ENCODE data around the gene NMT1.

The NMT1 gene

DNA sequence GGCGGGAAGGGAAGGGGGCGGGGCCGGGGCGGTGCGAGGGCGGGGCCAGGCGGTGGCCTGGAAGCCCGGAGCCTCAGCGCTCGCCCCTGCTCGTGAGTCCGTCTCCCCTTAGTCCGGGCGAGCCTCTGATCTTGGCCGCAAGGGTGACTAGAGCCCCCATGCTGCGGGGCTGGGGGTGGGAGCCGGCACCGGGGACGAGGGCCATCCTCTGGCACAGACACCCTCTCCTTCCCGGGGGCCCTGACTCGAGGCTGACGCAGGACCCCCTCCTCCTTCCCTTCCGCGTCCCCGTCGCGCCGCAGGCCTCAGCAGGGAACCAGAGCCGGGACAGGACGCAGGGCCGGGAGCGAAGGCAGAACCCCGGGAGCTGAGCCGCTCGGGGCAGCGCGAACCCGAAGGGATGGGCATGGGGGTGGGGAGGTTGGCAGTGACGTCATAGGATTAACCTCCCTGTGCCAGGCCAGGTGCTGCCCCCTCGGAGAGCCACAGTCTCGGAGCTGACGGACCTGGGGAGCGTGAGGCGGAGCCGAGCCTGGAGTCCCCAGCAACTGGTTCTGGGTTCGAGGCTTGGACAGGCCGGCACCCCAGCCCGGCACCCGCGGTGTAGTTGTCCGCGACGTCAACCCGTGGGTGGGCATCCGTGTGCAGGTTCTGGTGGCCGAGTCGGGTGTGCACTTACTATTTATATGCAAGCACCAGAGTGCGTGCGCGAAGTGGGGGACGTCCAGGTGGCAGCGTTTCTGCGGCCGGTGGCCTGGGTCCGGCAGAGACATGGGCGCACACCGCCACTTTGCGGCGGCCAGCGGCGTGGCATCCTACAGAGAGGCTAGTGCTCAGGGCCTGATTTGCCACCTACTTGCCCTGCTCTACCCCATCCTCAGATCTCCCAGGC lies 71.7 kb downstream of the NMT1 start:
- TF ChIP-seq, protein P1, sequence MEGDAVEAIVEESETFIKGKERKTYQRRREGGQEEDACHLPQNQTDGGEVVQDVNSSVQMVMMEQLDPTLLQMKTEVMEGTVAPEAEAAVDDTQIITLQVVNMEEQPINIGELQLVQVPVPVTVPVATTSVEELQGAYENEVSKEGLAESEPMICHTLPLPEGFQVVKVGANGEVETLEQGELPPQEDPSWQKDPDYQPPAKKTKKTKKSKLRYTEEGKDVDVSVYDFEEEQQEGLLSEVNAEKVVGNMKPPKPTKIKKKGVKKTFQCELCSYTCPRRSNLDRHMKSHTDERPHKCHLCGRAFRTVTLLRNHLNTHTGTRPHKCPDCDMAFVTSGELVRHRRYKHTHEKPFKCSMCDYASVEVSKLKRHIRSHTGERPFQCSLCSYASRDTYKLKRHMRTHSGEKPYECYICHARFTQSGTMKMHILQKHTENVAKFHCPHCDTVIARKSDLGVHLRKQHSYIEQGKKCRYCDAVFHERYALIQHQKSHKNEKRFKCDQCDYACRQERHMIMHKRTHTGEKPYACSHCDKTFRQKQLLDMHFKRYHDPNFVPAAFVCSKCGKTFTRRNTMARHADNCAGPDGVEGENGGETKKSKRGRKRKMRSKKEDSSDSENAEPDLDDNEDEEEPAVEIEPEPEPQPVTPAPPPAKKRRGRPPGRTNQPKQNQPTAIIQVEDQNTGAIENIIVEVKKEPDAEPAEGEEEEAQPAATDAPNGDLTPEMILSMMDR (IDR thresholded peaks at IDR 0.05; ENCODE audit: low read depth, low read length, poor library complexity, severe bottlenecking), result peak; percentile 81
- TF ChIP-seq EZH2phosphoT487 (IDR thresholded peaks at IDR 0.05; ENCODE audit: borderline replicate concordance, low read length), result no peak

DNA sequence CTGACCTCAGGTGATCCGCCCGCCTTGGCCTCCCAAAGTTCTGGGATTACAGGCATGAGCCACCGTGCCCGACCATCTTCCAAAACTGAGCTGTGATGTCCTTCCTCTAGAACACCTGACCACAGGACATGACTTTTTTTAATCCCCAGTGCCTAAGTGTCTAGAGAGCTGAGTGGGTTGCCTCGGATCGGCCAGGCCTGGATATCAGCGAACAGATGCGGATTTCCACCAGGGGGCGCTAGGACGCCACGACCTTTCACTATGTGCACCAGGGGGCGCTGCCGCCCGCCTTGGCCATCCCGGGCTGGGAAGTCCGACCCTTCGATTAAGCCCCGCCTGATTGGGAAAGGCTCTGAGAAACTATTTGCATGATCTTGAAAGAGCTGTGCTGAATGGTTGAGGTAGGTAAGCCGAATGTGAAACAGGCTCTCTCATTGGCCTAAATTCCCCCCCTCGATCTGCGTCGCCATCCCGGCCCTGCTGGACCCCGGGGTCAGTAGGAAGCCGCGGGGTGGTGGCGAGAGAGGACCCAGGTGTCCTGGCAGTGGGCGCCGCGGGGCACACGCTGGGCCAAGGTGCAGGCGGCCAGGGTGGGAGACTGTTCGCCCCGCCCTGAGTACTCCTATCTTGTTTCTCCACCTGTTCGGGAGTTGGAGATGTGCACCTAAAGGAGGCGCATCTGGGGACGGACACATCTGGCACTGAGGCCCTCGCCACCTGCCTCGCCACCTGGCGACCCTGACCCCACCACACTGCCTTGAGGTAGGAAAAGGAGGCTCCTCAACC lies 74.3 kb downstream of the NMT1 start, which contains the start of gene ACBD4:
ACBD4 (plus strand) TSS at position 496 of the 786 bp plus-strand sequence. CDS start 458 bp downstream, outside the sequence.
- Histone ChIP-seq H3K36me3 (ENCODE audit: control insufficient read depth, low read length) (no peaks in the 10 kb centered on the region), H3K4me3 (ENCODE audit: low read length) (peak within 1 kb of the TSS; percentile 84), H4K20me1 (ENCODE audit: control insufficient read depth, insufficient read depth, low read depth, low read length) (0 out of 2 replicates have a peak, but pooled peaks cover 4% of the 10 kb centered on the region), H3K4me2 (ENCODE audit: low read length) (peak within 1 kb of the TSS; percentile 91), H3K4me1 (ENCODE audit: control insufficient read depth, low read length) (peaks cover 22% of the 10 kb centered on the region), H3K27me3 (ENCODE audit: control insufficient read depth, low read length) (peaks cover 11% of the 10 kb centered on the region), H3K27ac (ENCODE audit: low read depth, low read length) (no peak within 1 kb of the TSS), H3F3A (ENCODE audit: control insufficient read depth, insufficient read depth) (peaks cover 4% of the 10 kb centered on the region; the same call in 1 of the 2 replicates), H3K9me3 (ENCODE audit: control insufficient read depth, insufficient read depth, low read length) (no peaks in the 10 kb centered on the region), H3K79me2 (ENCODE audit: control insufficient read depth, low read length) (no peaks in the 10 kb centered on the region), H3K9me2 (replicated peaks; ENCODE audit: control insufficient read depth, low read length) (no peaks in the 10 kb centered on the region)
- TF ChIP-seq, protein P1 (IDR thresholded peaks at IDR 0.05; ENCODE audit: low read depth, low read length, poor library complexity, severe bottlenecking), result peak; percentile 100
- TF ChIP-seq EZH2phosphoT487 (IDR thresholded peaks at IDR 0.05; ENCODE audit: borderline replicate concordance, low read length), result no peak

More for the DNA sequence above, 71.7 kb downstream of the NMT1 start:
- H3K27me3 ChIP-seq (ENCODE audit: control insufficient read depth, low read length), result peaks cover 16% of the 10 kb centered on the region
- H3K4me1 ChIP-seq (ENCODE audit: control insufficient read depth, low read length), result peaks cover 22% of the 10 kb centered on the region
- H3K4me2 ChIP-seq (ENCODE audit: low read length), result peak overlapping the region; percentile 98
- H3F3A ChIP-seq (ENCODE audit: control insufficient read depth, insufficient read depth), result peaks cover 4% of the 10 kb centered on the region; the same call in 1 of the 2 replicates
- no peak overlapping the region for H3K27ac ChIP-seq (ENCODE audit: low read depth, low read length)
- no peaks in the 10 kb centered on the region for H3K79me2 ChIP-seq (ENCODE audit: control insufficient read depth, low read length)
- no peaks in the 10 kb centered on the region for H3K9me2 ChIP-seq (replicated peaks; ENCODE audit: control insufficient read depth, low read length)
- 0 out of 2 replicates have a peak, but pooled peaks cover 4% of the 10 kb centered on the region for H4K20me1 ChIP-seq (ENCODE audit: control insufficient read depth, insufficient read depth, low read depth, low read length)
- no peaks in the 10 kb centered on the region for H3K9me3 ChIP-seq (ENCODE audit: control insufficient read depth, insufficient read depth, low read length)
- no peaks in the 10 kb centered on the region for H3K36me3 ChIP-seq (ENCODE audit: control insufficient read depth, low read length)
- peak overlapping the region; percentile 90 for H3K4me3 ChIP-seq (ENCODE audit: low read length)

DNA sequence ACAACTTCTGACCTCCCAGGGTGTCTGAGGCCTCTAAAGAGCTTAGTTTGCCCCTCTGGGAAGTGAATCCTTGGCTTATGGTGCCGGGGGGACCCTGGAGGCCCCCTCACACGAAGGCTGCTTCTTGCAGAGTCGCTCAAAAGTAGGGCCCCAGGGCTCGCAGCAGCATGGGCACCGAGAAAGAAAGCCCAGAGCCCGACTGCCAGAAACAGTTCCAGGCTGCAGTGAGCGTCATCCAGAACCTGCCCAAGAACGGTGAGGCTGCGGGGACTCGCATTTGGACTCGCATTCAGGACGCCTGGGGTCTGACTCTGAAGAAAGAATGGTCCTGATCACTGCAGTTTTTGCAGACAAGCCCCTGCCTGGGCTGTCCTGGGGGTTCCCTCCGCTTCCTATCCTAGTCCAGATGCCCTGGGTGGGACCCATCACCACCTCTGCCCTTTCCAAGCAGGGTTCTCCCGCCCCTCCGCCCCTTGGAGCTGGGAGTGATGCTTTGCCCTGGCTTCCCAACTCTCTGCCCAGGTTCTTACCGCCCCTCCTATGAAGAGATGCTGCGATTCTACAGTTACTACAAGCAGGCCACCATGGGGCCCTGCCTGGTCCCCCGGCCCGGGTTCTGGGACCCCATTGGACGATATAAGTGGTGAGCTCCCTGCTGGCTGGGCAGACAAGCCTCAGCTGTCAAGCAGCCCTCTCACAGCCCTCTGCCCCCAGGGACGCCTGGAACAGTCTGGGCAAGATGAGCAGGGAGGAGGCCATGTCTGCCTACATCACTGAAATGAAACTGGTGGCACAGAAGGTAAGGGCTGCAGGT lies 75.1 kb downstream of the NMT1 start:
- Histone ChIP-seq H3K4me3 (ENCODE audit: low read length) (peak overlapping the region; percentile 84), H3K27me3 (ENCODE audit: control insufficient read depth, low read length) (peaks cover 6% of the 10 kb centered on the region), H3K79me2 (ENCODE audit: control insufficient read depth, low read length) (no peaks in the 10 kb centered on the region), H3K4me1 (ENCODE audit: control insufficient read depth, low read length) (peaks cover 22% of the 10 kb centered on the region), H3K9me2 (replicated peaks; ENCODE audit: control insufficient read depth, low read length) (no peaks in the 10 kb centered on the region), H3K36me3 (ENCODE audit: control insufficient read depth, low read length) (no peaks in the 10 kb centered on the region), H3F3A (ENCODE audit: control insufficient read depth, insufficient read depth) (peaks cover 7% of the 10 kb centered on the region; the same call in 1 of the 2 replicates), H3K9me3 (ENCODE audit: control insufficient read depth, insufficient read depth, low read length) (no peaks in the 10 kb centered on the region), H4K20me1 (ENCODE audit: control insufficient read depth, insufficient read depth, low read depth, low read length) (0 out of 2 replicates have a peak, but pooled peaks cover 3% of the 10 kb centered on the region), H3K4me2 (ENCODE audit: low read length) (peak overlapping the region; percentile 91), H3K27ac (ENCODE audit: low read depth, low read length) (no peak overlapping the region)
- TF ChIP-seq EZH2phosphoT487 (IDR thresholded peaks at IDR 0.05; ENCODE audit: borderline replicate concordance, low read length), result no peak
- TF ChIP-seq, protein P1 (IDR thresholded peaks at IDR 0.05; ENCODE audit: low read depth, low read length, poor library complexity, severe bottlenecking), result no peak

All from DOHH2 (cell line).